A673 (cell line): Measurements from ENCODE around the gene NAMPT. TPM values are rescaled to one million over a fixed set of nuclear protein-coding genes. Genes with fewer than 3 reads are reported as not detected.

Experiments
- BruUV-seq: library from RNA; stranded (reverse); fragments of 400-500 nt; replicated peaks from 2 replicates; lab custom pipeline; 2021; lab: Mats Ljungman, UMichigan
- CTCF ChIA-PET: fragments of 300-600 bp; sonication (Branson Sonifier 250); formaldehyde crosslinking; loops from one replicate; lab custom pipeline; 2022; ENCODE audit warnings: antibody characterized with exemption; lab: Charles Lee
- POLR2A ChIA-PET: fragments of 300-600 bp; sonication (Branson Sonifier 250); formaldehyde crosslinking; loops from one replicate; lab custom pipeline; 2022; ENCODE audit warnings: antibody characterized with exemption; ENCODE audit not compliant: low non-redundant PET; lab: Charles Lee
- DNase-seq: peaks from one replicate; pipeline ENCODE4 v3.0.0-alpha.2; 2015; ENCODE audit warnings: low spot score
- H3K27ac ChIP-seq: fragments of 200-600 bp; sonication (generic); 2 replicates; pipeline ENCODE4 v1.5.1; 2016; ENCODE audit warnings: mixed run types, low read depth, mild to moderate bottlenecking, mixed read lengths, antibody characterized with exemption, low read length; ENCODE audit not compliant: poor library complexity, severe bottlenecking
- H3K27me3 ChIP-seq: fragments of 200-600 bp; sonication (generic); replicated peaks from 2 replicates; pipeline ENCODE4 v1.6.1; 2017; ENCODE audit warnings: mixed run types, low read depth, mild to moderate bottlenecking, mixed read lengths, antibody characterized with exemption, low read length; ENCODE audit not compliant: insufficient read depth, poor library complexity
- H3K36me3 ChIP-seq: fragments of 200-600 bp; sonication (generic); 2 replicates; pipeline ENCODE4 v1.6.1; 2016; ENCODE audit warnings: mixed run types, mild to moderate bottlenecking, mixed read lengths, antibody characterized with exemption, low read length; ENCODE audit not compliant: insufficient read depth, poor library complexity, severe bottlenecking
- H3K4me1 ChIP-seq: fragments of 200-600 bp; sonication (generic); 2 replicates; pipeline ENCODE4 v1.6.1; 2017; ENCODE audit warnings: mixed run types, mild to moderate bottlenecking, mixed read lengths, antibody characterized with exemption, low read length; ENCODE audit not compliant: insufficient read depth, poor library complexity, severe bottlenecking
- H3K4me3 ChIP-seq: fragments of 200-600 bp; sonication (generic); 2 replicates; pipeline ENCODE4 v1.5.1; 2016; ENCODE audit warnings: low read depth, mixed run types, mild to moderate bottlenecking, mixed read lengths, low read length; ENCODE audit not compliant: poor library complexity, severe bottlenecking
- H3K9me3 ChIP-seq: fragments of 200-600 bp; sonication (generic); 2 replicates; pipeline ENCODE4 v1.6.1; 2016; ENCODE audit warnings: mixed run types, low read depth, mild to moderate bottlenecking, mixed read lengths, antibody characterized with exemption, low read length; ENCODE audit not compliant: poor library complexity, severe bottlenecking
- EZH2 ChIP-seq: fragments of 200-600 bp; sonication (generic); IDR thresholded peaks from 2 replicates; pipeline ENCODE4 v1.6.1; 2017; ENCODE audit warnings: borderline replicate concordance, low read depth, mild to moderate bottlenecking, mixed read lengths, antibody characterized with exemption, low read length; ENCODE audit not compliant: poor library complexity, severe bottlenecking
- intact Hi-C: fragments of 100-400 bp; cut with micrococcal nuclease; formaldehyde crosslinking; loops from one replicate; pipeline ENCODE4 v1.10.0; 2022; ENCODE audit not compliant: unreplicated experiment
- total RNA-seq: library from RNA; stranded (reverse); gene quantifications from 2 replicates; pipeline ENCODE4 v1.2.3, GENCODE V29; 2021
- TF ChIP-seq, protein P1 (sequence below): fragments of 300-800, 200-600 bp; sonication (generic); conservative IDR thresholded peaks from 2 replicates; pipeline ENCODE4 v1.5.1; 2017; ENCODE audit warnings: low read depth, mild to moderate bottlenecking, antibody characterized with exemption, low read length, moderate library complexity, mixed read lengths

Gene NAMPT
- total RNA-seq, 1 experiment from 2014 or later: 68.0 TPM

DNA sequence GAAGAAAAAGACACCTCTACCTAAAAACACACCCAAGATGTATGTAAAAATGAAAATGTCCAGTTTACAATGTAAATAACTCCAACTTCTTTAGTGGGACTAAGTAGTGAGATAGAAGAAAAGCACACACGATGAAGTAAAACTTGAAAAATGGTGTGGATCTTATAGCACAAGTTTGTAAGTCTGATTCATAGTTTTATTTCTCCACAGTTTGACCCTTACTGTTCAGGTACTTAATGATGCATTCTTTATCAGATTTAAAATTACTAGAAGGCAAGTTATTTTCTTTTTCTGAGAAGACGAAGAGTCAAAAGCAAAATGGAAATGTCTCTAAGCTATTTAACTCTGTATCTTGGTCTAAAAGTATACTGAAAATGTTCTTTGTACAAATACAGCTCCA, 6.1 kb downstream of the NAMPT start:
- intact Hi-C loops: no loop called here
- BruUV-seq: no TSS peak

DNA sequence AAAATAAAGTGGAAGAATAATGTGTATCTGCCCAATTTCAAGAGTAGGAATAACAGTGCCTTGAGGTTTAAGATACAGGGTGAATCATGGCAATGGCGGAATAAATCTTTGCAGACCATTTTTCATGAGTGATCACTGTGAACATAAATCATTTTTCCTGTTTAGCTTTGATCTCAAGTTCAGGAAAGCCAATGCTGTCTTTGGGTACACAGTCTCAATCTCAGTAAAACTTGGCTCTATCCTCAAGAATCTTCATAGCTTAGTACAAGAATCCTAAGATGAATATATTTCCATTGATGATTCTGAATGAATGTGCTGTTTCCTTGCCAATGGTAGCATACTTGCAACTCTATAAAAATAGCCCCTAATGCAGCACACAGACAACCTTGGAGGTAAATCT, 6.8 kb downstream of the NAMPT start:
- BruUV-seq: no TSS peak
- H3K4me1 ChIP-seq: no peaks in the 10 kb centered on the region
- no peak for TF ChIP-seq EZH2
- TF ChIP-seq, protein P1, sequence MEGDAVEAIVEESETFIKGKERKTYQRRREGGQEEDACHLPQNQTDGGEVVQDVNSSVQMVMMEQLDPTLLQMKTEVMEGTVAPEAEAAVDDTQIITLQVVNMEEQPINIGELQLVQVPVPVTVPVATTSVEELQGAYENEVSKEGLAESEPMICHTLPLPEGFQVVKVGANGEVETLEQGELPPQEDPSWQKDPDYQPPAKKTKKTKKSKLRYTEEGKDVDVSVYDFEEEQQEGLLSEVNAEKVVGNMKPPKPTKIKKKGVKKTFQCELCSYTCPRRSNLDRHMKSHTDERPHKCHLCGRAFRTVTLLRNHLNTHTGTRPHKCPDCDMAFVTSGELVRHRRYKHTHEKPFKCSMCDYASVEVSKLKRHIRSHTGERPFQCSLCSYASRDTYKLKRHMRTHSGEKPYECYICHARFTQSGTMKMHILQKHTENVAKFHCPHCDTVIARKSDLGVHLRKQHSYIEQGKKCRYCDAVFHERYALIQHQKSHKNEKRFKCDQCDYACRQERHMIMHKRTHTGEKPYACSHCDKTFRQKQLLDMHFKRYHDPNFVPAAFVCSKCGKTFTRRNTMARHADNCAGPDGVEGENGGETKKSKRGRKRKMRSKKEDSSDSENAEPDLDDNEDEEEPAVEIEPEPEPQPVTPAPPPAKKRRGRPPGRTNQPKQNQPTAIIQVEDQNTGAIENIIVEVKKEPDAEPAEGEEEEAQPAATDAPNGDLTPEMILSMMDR: no peak
- H3K9me3 ChIP-seq: no peaks in the 10 kb centered on the region
- H3K27me3 ChIP-seq: no peaks in the 10 kb centered on the region
- ChIA-PET POLR2A (no interaction called here), CTCF (no interaction called here)
- DNase-seq: no peak
- H3K4me3 ChIP-seq: no peak overlapping the region
- no peak overlapping the region for H3K27ac ChIP-seq
- intact Hi-C loops: no loop called here
- peaks cover 16% of the 10 kb centered on the region for H3K36me3 ChIP-seq

More for the DNA sequence above, 6.1 kb downstream of the NAMPT start:
- Histone ChIP-seq H3K4me1 (no peaks in the 10 kb centered on the region), H3K9me3 (no peaks in the 10 kb centered on the region), H3K27ac (no peak overlapping the region), H3K4me3 (no peak overlapping the region), H3K36me3 (peaks cover 16% of the 10 kb centered on the region), H3K27me3 (no peaks in the 10 kb centered on the region)
- CTCF ChIA-PET: no interaction called here
- TF ChIP-seq, protein P1: no peak
- TF ChIP-seq EZH2: no peak
- POLR2A ChIA-PET: no interaction called here
- no peak for DNase-seq

DNA sequence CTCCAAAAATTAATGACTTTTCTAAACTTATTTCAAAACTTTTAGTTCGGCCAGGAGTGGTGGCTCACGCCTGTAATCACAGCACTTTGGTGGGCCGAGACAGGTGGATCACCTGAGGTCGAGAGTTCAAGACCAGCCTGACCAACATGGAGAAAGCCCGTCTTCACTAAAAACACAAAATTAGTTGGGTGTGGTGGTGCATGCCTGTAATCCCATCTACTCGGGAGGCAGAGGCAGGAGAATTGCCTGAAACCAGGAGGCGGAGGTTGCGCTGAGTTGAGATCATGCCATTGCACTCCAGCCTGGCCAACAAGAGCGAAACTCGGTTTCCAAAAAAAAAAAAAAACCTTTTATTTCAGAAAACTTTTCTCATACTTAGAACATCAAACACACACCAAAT, 8.3 kb downstream of the NAMPT start:
- Histone ChIP-seq H3K27me3 (no peaks in the 10 kb centered on the region), H3K4me1 (no peaks in the 10 kb centered on the region), H3K36me3 (peaks cover 20% of the 10 kb centered on the region), H3K27ac (no peak overlapping the region), H3K4me3 (no peak overlapping the region), H3K9me3 (no peaks in the 10 kb centered on the region)
- POLR2A ChIA-PET: no interaction called here
- no peak for DNase-seq
- BruUV-seq: no TSS peak
- CTCF ChIA-PET: no interaction called here
- TF ChIP-seq EZH2: no peak
- TF ChIP-seq, protein P1: no peak
- intact Hi-C loops: no loop called here
